DMS79 treated with DMSO at 0.1 percent for 48 hours (cell line): ENCODE data around the gene PET100.

ENCODE experiments used
- DNase-seq: peaks from one replicate; lab custom pipeline; 2025; lab: John Stamatoyannopoulos, UW

The PET100 gene, protein sequence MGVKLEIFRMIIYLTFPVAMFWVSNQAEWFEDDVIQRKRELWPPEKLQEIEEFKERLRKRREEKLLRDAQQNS

DNA sequence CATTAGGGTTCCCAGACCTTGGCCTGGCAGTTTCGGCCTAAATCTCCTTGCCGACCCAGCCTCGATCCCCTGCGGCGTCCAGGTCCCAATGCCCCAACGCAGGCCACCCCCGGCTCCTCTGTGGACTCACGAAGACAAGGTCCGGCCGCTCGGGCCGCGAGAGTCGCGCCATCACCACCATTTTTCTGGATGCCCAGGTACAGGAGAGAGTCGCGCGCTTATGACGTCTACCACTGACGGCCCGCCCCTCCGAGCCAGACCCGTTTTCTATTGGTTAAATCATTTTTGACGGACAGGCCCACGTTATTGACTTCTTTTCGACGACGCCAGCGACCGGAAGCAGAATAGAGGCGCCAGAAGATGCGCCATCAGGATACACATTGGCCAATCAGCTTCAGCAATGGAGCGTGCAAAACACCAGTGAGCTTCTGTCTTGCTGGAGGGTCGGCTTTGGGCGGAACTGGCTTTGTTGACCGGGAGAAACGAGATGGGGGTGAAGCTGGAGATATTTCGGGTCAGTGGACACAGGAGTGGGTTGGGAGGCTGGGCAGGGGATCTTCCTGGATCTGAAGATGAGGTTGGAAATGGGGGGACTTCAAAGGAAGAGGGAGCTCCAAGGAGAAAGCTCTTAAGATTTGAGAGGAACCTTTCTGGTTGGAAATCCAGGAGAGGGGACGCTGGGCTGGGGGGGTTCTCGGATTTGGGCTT is at the start of gene PET100, which contains the start of gene XAB2:
PET100 (plus strand) TSS at position 447 of the 708 bp plus-strand sequence; CDS start at position 488, 41 bp downstream.
XAB2 (minus strand) TSS at position 199 of the 708 bp plus-strand sequence; CDS start at position 181, 18 bp downstream.
- DNase-seq, result peak; percentile 98

DNA sequence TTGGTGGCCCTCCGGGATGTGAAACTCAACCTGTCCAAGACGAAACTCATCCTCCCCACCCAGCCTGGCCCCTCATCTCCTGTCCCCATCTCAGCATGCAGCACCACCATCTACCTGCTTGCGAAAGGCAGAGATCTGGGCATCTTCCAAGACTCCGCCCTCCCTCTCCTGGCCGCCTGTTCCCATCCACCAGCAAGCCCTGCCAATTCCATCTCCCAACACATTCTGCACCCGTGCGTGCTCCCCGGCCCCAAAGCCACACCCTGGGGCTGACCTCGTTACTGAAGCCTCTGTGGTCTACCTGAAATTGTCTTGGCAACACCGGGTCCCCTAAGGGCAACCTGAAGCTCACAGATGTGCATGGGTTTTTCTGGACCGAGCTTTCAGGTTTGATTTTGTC is 47.1 kb upstream of the PET100 start:
- no peak for DNase-seq

DNA sequence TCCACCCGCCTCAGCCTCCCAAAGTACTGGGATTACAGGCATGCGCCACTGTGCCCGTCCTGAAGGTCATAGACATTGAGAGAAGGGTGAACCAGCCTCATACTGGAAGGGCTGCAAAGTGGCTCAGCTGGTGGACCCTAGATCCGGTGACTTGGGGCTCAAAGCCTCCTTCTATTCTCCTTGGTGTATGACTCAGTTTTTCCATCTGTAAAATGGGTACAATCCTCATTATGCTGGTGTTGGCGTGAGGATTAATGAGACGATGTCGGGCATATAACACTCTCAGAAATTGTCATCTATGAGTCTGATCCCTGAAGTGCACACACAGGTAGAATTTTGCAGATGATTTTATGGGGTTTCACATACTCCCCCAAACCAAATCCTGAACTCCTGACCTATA is 39.8 kb upstream of the PET100 start:
- no peak for DNase-seq

DNA sequence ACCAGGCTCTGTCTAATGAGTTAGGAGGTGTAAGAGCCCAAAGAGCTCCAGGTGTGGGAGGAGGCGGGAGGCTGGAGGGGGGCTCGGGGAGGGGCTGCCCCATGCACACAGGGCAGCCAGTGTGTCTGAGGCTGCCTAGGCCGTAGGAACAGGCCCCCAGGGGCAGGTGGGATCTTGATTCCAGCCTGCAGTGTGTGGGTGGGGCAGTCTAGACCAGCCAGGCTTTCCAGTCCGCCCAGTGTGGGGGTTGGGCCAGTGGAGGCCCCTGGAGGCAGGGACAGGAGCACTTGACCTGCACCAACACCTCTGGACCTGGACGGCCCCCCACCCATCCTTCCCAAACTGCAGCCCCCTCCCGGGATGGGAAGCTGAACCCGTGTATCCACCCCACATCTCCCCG is 39.3 kb upstream of the PET100 start:
- DNase-seq, result no peak

DNA sequence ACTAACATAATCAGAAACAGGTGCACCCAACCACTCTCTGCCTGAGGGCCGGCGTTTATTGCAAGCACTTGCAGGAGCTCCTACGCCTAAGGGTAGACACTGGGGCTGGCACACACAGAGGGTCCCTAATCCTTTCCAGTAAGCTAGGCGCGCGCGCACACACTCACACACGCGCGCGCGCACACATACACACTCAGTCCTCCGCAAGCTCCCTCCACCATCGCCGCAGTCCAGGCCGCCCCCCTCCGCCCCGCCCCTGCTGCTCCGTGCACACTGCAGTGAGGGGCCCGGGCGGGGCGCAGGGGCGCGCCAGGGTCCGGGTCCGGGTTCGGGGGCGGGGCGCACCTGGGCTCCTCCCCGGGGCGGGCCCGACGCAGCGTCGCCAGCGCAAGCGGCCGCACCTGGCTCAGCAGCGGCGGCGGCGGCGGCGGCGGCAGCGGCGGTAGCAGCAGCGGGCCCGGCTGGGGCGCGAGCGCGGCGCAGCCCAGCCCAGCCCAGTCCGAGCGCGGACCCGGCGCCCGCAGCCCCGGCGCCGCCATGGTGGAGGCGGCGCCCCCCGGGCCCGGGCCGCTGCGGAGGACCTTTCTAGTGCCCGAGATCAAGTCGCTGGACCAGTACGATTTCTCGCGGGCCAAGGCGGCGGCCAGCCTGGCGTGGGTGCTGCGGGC is 34.0 kb upstream of the PET100 start, which contains the start of gene CAMSAP3:
CAMSAP3 (plus strand) TSS at position 398 of the 668 bp plus-strand sequence; CDS start at position 538, 140 bp downstream.
- DNase-seq, result peak; percentile 81

DNA sequence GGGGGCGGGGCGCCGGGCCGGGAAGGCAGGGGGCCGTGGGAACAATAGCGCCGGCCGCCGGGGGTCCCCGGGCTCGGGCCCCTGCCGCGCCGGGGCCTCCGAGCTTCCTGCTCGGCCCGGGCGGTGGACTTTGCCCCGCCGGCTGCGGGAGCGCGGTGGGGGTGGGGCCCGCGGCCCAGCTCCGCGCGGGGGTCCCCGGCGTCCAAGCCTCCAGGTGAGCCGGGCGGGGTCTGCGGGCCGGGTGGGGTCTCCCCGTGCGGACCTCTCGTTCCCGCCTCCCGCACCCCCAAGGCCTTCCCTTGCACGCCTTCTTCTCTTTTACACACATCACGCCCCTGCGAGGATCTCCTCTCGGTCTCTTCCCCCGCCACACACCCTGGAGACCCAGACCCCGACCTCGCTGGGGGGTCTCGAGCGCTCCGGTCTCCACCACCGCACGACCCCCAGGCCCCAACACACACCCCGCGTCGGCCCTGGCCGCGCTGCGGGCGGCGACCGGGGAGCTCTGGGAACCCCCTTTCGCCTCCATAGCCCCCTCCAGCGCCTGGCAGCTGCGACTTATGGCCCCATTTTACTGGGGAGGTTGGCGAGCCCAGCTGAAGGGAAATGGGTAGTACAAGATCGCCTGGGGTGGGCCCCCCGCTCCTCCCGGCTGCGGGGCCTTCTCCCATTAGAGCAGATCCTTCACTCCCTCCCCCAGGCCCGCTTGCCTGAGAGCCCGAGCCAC is 33.2 kb upstream of the PET100 start:
- DNase-seq, result no peak

DNA sequence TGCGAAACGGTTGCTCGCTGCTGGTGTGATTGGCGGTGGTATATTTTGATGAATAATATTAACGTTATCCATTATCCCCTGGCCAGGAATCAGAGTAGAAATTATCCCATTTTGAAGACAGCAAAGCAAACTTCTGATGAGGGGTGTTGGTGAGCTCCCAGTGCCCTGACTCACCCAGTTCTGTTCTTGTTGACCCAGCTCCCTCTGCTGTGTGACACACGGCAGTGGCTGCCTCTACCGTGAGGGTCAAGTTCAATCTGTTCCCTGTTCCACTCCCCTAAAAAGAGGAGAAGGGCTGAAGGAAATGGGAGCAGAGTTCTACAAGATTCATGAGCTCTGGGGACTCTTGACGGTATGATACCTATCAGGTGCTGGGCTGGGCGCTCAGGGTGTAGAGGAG is 31.9 kb upstream of the PET100 start:
- no peak for DNase-seq

DNA sequence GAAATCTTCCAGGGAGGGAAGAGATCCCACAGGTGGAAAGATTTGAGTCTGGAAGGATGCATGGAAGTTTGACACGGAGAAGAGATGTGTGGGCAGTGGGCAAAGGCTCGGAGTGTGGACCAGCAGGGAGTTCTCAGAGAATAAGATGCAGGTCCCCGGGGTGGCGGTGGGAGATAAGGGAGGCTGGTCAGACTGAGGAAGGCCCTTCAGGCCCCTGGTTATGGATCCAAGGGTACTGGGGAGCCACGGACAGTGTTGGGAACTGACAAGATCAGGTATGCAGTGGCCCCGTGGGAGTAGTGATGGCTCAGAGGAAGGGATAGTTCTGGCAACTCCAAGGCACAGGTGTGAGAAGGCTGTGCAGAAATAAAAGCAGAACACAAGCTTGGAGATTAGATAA is 31.4 kb upstream of the PET100 start:
- no peak for DNase-seq

DNA sequence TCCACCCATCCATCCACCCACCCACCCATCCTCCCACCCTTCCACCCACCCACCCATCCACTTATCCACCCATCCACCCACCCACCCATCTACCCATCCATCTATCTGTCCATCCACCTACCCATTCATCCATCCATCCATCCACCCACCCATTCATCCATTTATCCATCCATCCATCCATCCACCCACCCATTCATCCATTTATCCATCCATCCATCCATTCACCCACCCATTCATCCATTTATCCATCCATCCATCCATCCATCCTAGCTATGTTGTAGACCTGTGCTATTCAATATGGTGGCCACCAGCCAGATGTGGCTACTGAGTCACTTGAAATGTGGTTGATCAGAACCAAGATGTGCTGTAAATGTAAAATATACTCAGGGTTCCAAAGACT is 28.9 kb upstream of the PET100 start:
- no peak for DNase-seq

DNA sequence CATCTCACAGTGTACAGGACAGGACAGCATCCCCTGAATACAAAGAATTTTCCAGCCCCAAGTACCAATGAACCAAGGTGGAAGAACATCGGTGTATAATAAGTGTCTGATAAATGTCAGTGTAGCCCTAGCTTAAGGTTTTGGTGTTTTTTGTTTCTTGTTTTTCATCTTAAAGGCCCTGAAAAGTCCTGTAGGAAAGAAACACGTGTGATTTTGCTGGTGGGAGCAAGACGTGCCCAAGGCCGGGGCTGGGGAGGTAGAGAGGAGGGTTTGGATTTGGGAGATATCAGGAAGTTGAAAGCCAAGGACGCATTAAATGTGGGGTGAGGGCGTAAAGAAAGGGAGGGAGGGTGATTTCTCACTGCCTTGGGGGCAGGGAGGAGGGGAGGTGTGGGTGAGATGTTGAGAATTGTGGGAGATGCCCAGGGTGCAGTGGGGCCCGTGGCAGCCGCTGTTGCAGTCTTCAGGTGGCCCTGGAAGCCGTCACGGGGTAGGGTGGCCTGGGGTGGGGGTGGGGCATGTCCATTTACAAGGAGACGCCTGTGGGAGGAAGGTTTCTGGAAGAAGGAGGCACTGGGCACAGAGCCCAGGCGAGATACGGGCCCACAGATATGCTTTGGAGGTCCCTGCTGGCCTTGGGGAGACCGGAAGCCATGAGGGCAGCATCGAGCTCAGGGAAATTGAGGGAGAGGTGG is 27.2 kb upstream of the PET100 start:
- peak; percentile 66 for DNase-seq

DNA sequence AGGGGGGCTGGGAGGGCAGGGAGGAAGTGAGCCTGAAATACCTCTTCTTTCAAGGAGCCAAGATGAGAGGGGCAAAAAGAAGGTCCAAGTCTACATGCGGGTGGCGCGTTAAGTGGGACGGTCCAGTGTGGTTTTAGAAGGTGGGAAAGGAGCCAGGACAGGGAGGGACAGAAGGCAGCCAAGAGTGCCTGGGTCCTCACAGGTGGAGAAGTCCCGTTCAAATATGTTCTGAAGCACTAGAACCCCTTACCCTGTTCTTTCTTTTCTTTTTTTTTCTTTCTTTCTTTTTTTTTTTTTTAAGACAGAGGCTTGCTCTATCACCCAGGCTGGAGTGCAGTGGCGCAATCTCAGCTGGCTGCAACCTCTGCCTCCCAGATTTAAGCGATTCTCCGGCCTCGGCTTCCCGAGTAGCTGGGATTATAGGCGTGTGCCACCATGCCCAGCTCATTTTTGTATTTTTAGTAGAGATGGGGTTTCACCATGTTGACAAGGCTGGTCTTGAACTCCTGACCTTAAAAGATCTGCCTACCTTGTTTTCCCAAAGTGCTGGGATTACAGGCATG is 26.6 kb upstream of the PET100 start:
- DNase-seq, result peak; percentile 66

DNA sequence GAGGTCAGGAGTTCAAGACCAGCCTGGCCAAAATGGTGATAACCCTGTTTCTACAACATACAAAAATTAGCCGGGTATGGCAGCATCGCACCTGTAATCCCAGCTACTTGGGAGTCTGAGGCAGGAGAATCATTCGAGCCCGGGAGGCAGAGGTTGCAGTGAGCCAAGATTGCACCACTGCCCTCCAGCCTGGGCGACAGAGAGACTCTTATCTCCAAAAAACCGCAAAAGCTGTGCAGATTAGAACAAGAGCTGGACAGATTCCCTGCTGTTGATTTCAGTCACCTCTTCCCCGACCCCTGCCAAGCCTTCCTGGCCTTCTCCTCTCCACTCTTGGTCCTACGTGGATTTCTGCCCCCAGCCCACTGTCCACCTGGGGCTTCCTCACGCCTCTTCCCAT is 25.7 kb upstream of the PET100 start:
- DNase-seq, result no peak

DNA sequence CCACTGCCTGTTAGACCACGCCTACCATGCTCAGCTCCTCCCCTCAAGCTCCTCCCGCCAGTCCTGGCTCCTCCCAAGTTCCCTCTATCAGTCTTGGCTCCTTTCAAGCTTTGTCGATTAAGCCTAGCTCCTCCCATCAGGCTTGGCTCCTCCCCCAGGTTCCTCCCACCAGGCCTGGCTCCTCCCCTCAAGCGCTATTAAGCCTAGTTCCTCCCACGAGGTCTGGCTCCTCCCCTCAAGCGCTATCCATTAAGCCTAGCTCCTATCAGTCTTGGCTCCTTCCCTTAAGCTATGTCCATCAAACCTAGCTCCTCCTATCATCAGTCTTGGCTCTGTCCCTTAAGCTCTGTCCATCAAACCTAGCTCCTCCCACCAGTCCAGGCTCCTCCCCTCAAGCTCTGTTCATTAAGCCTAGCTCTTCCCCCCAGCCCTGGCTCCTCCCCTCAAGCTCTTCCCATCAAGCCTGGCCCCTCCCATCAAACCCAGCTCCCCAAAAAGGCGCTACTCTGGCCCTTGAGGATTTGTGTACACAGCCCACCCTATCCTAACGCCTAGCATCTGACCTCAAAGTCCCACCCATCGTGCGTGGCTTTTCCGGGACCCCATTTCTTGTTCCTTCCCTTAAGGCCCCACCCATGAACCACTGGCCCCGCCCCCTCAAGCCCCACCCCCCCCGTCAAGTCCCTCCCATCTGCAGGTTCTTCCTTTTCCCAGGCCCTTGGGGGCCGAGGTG is 23.9 kb upstream of the PET100 start:
- no peak for DNase-seq

DNA sequence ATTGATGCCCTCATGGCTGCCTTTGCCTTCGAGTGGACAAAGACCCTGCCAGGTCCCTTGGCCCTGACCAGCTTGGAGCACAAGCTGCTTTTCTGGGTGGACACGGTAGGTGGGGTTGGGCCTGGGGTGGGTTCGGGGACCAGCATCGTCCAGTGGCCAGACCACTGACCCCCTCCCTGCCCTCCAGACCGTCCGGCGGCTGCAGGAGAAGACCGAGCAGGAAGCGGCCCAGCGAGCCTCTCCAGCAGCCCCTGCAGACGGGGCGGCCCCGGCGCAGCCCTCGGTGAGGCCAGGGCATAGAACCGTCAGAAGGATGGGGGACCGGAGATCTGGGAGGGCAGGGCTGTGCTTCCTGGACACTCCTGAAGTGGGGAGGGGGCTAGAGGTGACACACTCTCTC is 23.3 kb upstream of the PET100 start:
- DNase-seq, result no peak

DNA sequence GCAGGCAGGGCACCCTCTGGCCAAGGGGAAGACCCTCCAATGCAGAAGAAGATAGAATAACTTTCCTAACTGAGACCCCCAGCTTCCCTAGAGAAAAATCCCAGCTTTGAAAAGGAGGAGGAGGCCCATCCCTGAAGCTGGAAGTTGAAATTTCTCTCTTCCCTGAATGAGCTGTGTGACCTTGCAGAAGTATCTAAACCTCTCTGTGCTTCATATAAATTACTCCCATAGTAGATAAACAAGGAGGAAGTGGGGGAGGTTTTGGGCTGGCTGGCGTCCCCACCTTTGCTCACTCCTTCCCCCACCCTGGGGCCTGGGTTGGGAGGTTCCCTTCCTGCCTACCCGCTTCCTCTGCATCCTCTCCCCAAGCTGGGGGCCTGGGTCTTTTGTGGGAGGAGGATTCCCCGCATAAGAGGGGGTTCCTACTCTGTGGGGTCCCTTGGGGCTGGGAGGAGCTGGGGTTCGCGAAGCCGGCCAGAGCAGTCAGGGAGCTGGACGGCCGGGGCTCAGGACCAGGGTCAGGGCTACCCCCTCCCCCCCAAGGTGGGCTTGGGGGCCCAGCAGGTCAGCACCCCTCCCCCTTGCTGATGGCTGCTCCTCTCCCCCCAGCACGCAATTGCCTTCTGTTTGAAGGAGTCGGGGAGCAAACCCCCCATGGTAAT is 22.2 kb upstream of the PET100 start:
- no peak for DNase-seq

DNA sequence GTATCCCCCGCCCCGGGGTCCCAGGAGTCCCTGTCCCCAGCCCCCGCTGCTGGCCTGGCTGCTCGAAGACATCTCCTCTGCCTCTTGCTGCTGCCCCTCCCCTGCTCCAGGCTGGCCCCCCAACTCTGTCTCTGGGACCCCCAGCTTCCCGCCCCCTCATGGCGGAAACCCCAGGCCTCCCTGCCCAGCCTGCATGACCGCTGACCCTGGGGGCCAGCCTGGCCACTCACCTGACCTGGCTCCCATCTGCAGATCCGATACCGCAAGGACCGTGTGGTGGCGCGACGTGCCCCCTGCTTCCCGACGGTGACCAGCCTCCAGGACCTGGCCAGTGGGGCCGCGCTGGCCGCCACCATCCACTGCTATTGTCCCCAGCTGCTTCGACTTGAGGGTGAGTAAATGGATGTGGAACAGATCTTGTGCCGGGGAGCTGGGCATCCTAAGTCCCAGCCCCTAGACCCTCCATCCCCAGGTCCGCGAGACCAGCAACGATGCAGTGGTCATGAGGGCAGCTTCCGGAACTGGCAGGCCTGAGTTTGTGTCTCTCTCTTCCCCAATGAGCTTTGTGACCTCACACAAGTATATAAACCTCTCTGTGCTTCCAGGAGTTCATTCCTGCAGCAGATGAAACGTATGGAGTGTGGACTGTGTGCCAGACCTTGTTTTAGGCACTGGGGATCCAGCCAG is 21.6 kb upstream of the PET100 start:
- DNase-seq, result no peak

DNA sequence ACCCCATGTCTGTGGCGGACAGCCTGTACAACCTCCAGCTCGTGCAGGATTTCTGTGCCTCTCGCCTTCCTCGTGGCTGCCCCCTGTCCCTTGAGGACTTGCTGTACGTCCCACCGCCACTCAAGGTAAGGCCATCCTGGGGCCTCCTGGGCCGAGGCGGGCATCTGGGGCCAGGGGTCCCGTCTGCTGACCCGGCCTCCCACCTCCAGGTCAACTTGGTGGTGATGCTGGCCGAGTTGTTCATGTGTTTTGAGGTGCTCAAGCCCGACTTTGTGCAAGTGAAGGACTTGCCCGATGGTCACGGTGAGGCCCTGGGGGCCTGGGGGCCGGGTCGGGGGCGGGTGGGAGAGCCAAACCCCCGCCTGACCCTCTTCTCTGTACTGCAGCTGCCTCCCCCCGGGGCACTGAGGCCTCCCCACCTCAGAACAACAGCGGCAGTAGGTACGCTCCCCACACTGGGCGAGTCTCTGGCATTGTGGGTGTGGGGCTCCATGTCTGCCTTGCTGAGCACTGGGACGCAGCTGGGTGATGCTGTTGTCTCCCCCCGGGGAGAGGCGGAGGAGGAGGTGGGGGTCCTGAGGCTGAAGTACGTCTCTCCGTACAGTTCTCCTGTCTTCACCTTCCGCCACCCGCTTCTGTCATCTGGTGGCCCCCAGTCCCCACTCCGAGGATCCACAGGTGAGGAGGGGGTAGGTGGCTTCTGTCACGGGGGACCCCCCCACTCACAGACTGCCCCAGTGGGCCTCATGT is 18.9 kb upstream of the PET100 start:
- DNase-seq, result no peak

DNA sequence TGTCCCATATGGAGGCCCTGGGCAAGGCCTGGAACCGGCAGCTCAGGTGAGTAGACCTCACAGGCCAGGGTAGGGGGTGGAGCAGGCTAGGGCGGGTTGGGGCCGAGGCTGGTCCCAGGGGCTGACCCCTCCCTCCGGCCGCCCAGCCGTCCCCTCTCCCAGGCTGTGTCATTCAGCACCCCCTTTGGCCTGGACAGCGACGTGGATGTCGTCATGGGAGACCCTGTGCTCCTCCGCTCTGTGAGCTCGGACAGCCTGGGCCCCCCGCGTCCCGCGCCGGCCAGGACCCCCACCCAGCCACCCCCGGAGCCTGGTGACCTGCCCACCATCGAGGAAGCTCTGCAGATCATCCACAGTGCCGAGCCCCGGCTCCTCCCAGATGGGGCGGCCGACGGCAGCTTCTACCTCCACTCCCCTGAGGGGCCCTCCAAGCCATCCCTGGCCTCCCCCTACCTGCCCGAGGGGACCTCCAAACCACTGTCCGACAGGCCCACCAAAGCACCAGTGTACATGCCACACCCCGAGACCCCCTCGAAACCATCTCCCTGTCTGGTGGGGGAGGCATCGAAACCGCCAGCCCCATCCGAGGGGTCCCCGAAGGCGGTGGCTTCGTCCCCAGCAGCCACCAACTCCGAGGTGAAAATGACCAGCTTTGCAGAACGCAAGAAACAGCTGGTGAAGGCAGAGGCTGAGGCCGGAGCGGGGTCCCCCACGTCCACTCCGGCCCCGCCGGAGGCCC is 17.9 kb upstream of the PET100 start:
- DNase-seq, result no peak
